ENCODE data around the gene DLGAP5.

DLGAP5 gene

GRCh38 chr14:55180434-55180833, 11.0 kb downstream of the DLGAP5 start:
- DNase-seq = no peak

- DNase-seq = no peak
These were observed 11.4 kb downstream of the DLGAP5 start for GRCh38 chr14:55180006-55180405.

- no peak for DNase-seq
These were observed 20.9 kb downstream of the DLGAP5 start for GRCh38 chr14:55170526-55170925.

- peak in 1 of 2 donors; percentile 69 for DNase-seq
These were observed 30.4 kb downstream of the DLGAP5 start for GRCh38 chr14:55160989-55161388.

GRCh38 chr14:55158412-55158811, 33.0 kb downstream of the DLGAP5 start:
- no peak for DNase-seq

- DNase-seq = no peak
These were observed 34.3 kb downstream of the DLGAP5 start for GRCh38 chr14:55157080-55157479.

GRCh38 chr14:55153951-55154350, 37.4 kb downstream of the DLGAP5 start:
- no peak for DNase-seq

- no peak for DNase-seq
These were observed 39.2 kb downstream of the DLGAP5 start for GRCh38 chr14:55152052-55152753.

- DNase-seq = no peak
These were observed 39.8 kb downstream of the DLGAP5 start for GRCh38 chr14:55151601-55152000.

GRCh38 chr14:55146425-55146824, 45.0 kb downstream of the DLGAP5 start:
- DNase-seq = no peak

GRCh38 chr14:55142466-55142865, 48.9 kb downstream of the DLGAP5 start:
- no peak for DNase-seq

GRCh38 chr14:55141825-55142224, 49.6 kb downstream of the DLGAP5 start:
- DNase-seq = no peak

- DNase-seq = no peak
These were observed 51.5 kb downstream of the DLGAP5 start for GRCh38 chr14:55139696-55140509.

- DNase-seq = no peak
These were observed 52.2 kb downstream of the DLGAP5 start for GRCh38 chr14:55139141-55139540.

GRCh38 chr14:55138091-55138490, 53.3 kb downstream of the DLGAP5 start:
- DNase-seq = no peak

- DNase-seq = no peak
These were observed 54.2 kb downstream of the DLGAP5 start for GRCh38 chr14:55136885-55137786.

GRCh38 chr14:55136241-55136640, 55.1 kb downstream of the DLGAP5 start:
- DNase-seq = no peak

- DNase-seq = no peak
These were observed 58.0 kb downstream of the DLGAP5 start for GRCh38 chr14:55133416-55133815.

- DNase-seq = peak in 1 of 2 donors; percentile 19
These were observed 59.8 kb downstream of the DLGAP5 start for GRCh38 chr14:55131370-55132137.

GRCh38 chr14:55130196-55130550, 61.2 kb downstream of the DLGAP5 start:
- no peak for DNase-seq

- DNase-seq = peak; percentile 52 to 56
These were observed 61.8 kb downstream of the DLGAP5 start for GRCh38 chr14:55129428-55130195.

GRCh38 chr14:55129086-55129427, 62.3 kb downstream of the DLGAP5 start, which contains the start of gene LGALS3:
Gene LGALS3 (plus strand): TSS chr14:55129252. CDS start chr14:55137374, 8,122 bp downstream.
- peak; percentile 20 to 31 for DNase-seq

Data from CD4-positive, alpha-beta T cell treated with Interleukin-4 for 1 hour (primary cell).